GM12878 (cell line): ENCODE measurements around the gene ADGRG1. TPM values are rescaled to one million over a fixed set of nuclear protein-coding genes. Genes with fewer than 3 reads are reported as not detected.

Source experiments
- ATAC-seq: fragments of 200-7000 bp; cut with Tn5 transposase; 3 replicates; pipeline ENCODE4 v1.9.1; 2020; ENCODE audit warnings: mild to moderate bottlenecking, moderate library complexity
- BruUV-seq: library from RNA; stranded (reverse); fragments of 400-500 nt; replicated peaks from 2 replicates; lab custom pipeline; 2021; lab: Mats Ljungman, UMichigan
- CTCF ChIA-PET: fragments of 300-600 bp; sonication (Branson Sonifier 250); formaldehyde crosslinking; extraction: SDS; loops from one replicate; lab custom pipeline; 2021; ENCODE audit warnings: inconsistent platforms; lab: Yijun Ruan, JAX
- POLR2A ChIA-PET: fragments of 350-600 bp; formaldehyde crosslinking; extraction: SDS; loops from one replicate; lab custom pipeline; 2021; ENCODE audit warnings: inconsistent platforms; lab: Charles Lee
- RAD21 ChIA-PET: fragments of 300-600 bp; sonication (Branson Sonifier 250); formaldehyde crosslinking; loops from one replicate; lab custom pipeline; 2023; ENCODE audit warnings: antibody characterized with exemption; ENCODE audit not compliant: unreplicated experiment; lab: Charles Lee
- SMC1A ChIA-PET: fragments of 300-600 bp; sonication (Branson Sonifier 250); formaldehyde crosslinking; loops from one replicate; lab custom pipeline; 2023; ENCODE audit not compliant: unreplicated experiment, uncharacterized antibody; lab: Charles Lee
- DNase-seq: peaks from one replicate; pipeline ENCODE4 v3.0.0-alpha.2; 2011; ENCODE audit warnings: low read depth, low spot score
- FAIRE-seq: peaks from 3 replicates; lab custom pipeline; 2011; peaks lifted over from hg19 to GRCh38; lab: Jason Lieb, UNC
- H2AFZ ChIP-seq: 2 replicates; pipeline ENCODE4 v1.6.0; 2011; ENCODE audit warnings: low read depth, low read length, control low read depth; ENCODE audit not compliant: control insufficient read depth
- H3K27ac ChIP-seq: 2 replicates; pipeline ENCODE4 v1.5.1; 2011; ENCODE audit warnings: control low read depth; ENCODE audit not compliant: control insufficient read depth, insufficient read depth
- H3K27me3 ChIP-seq, 2 experiments: replicated peaks in 1 of 2; 2 replicates each; pipeline versions ENCODE4 v1.6.0 to v1.6.1; 2011; ENCODE audit warnings: low read length in 1 of 2; ENCODE audit not compliant: control insufficient read depth in 2 of 2, insufficient read depth in 2 of 2
- H3K36me3 ChIP-seq, 2 experiments: 2 replicates each; pipeline ENCODE4 v1.5.1; 2011; ENCODE audit warnings: low read length in 1 of 2; ENCODE audit not compliant: control insufficient read depth in 2 of 2, insufficient read depth in 2 of 2
- H3K4me1 ChIP-seq: 2 replicates; pipeline ENCODE4 v1.6.1; 2011; ENCODE audit warnings: mild to moderate bottlenecking, low read length, moderate library complexity, mixed read lengths; ENCODE audit not compliant: control insufficient read depth, insufficient read depth
- H3K4me2 ChIP-seq: 2 replicates; pipeline ENCODE4 v1.6.0; 2011; ENCODE audit warnings: control low read depth; ENCODE audit not compliant: control insufficient read depth, insufficient read depth
- H3K4me3 ChIP-seq: fragments of 200-600 bp; sonication (generic); 2 replicates; pipeline ENCODE4 v1.5.1; 2016
- H3K79me2 ChIP-seq: 2 replicates; pipeline ENCODE4 v1.6.0; 2011; ENCODE audit warnings: low read length; ENCODE audit not compliant: control insufficient read depth, insufficient read depth
- H3K9ac ChIP-seq: 2 replicates; pipeline ENCODE4 v1.8.0; 2011; ENCODE audit warnings: low read length, control low read depth, mixed read lengths; ENCODE audit not compliant: control insufficient read depth, insufficient read depth
- H3K9me3 ChIP-seq: replicated peaks from 3 replicates; pipeline ENCODE4 v1.5.1; 2011; ENCODE audit warnings: mild to moderate bottlenecking, low read length; ENCODE audit not compliant: control insufficient read depth, insufficient read depth
- H4K20me1 ChIP-seq: 2 replicates; pipeline ENCODE4 v1.6.0; 2011; ENCODE audit not compliant: control insufficient read depth, insufficient read depth
- BCL11A ChIP-seq: IDR thresholded peaks from 2 replicates; pipeline ENCODE4 v1.6.1; 2011; ENCODE audit warnings: low read depth, low read length
- BHLHE40 ChIP-seq, 2 experiments: fragments of 450-650 bp in 1 of 2; IDR thresholded peaks; 2 replicates each; pipeline ENCODE4 v1.6.1; 2011 to 2017; ENCODE audit warnings: low read depth in 2 of 2, borderline replicate concordance in 1 of 2, improper control_type of control experiment in 1 of 2, low read length in 1 of 2, mild to moderate bottlenecking in 1 of 2
- EP300 ChIP-seq, 2 experiments: fragments of 150-350 bp in 1 of 2; IDR thresholded peaks; 2 replicates each; pipeline ENCODE4 v1.6.1; 2011 to 2012; ENCODE audit warnings: low read depth in 2 of 2, low read length in 2 of 2, borderline replicate concordance in 1 of 2, improper control_type of control experiment in 1 of 2, inconsistent platforms in 1 of 2; ENCODE audit not compliant: control insufficient read depth in 1 of 2
- HCFC1 ChIP-seq: fragments of 150-350 bp; IDR thresholded peaks from 2 replicates; pipeline ENCODE4 v1.6.1; 2014; ENCODE audit warnings: low read length
- IRF4 ChIP-seq: IDR thresholded peaks from 2 replicates; pipeline ENCODE4 v1.6.1; 2011; ENCODE audit warnings: low read depth, low read length
- JUNB ChIP-seq: IDR thresholded peaks from 2 replicates; pipeline ENCODE4 v1.6.1; 2016; ENCODE audit warnings: antibody characterized with exemption, mild to moderate bottlenecking
- MTA3 ChIP-seq: IDR thresholded peaks from 2 replicates; pipeline ENCODE4 v1.6.1; 2012; ENCODE audit warnings: low read length, inconsistent platforms, borderline replicate concordance
- NFIC ChIP-seq: IDR thresholded peaks from 2 replicates; pipeline ENCODE4 v1.6.1; 2012; ENCODE audit warnings: low read depth, mild to moderate bottlenecking, inconsistent platforms, low read length, moderate library complexity
- RELA ChIP-seq: fragments of 450-650 bp; IDR thresholded peaks from 2 replicates; pipeline ENCODE4 v1.8.0; 2014; ENCODE audit warnings: borderline replicate concordance; ENCODE audit not compliant: partially characterized antibody
- TCF7 ChIP-seq: IDR thresholded peaks from 2 replicates; pipeline ENCODE4 v1.6.1; 2014; ENCODE audit warnings: antibody characterized with exemption, borderline replicate concordance
- WGBS: methylation state at CpG from one replicate; pipeline ENCODE4 v1.1.6; 2016; ENCODE audit warnings: low lambda C conversion rate; ENCODE audit not compliant: insufficient replicate concordance, insufficient coverage; ENCODE audit errors: missing lambda C conversion rate; 5-methylcytosine and 5-hydroxymethylcytosine counted together
- in situ Hi-C: fragments of 300-500 bp; cut with MboI; formaldehyde crosslinking; loops from 9 replicates; pipeline ENCODE4 v1.14.3; 2018; ENCODE audit warnings: mixed read lengths
- intact Hi-C: fragments of 100-400 bp; cut with micrococcal nuclease; formaldehyde crosslinking; loops from one replicate; pipeline ENCODE4 v1.14.2; 2022; ENCODE audit not compliant: unreplicated experiment
- polyA plus RNA-seq, 11 experiments: library from polyadenylated mRNA; depleted of rRNA in 4 of 11; unstranded in 6 of 11; stranded (reverse) in 5 of 11; fragments of >200 nt; fragmentation: Nextera tagmentation in 4 of 11; fragmentation: Illumina TruSeq in 1 of 11; extraction: Ambion mirVana in 4 of 11; extraction: Trizol in 1 of 11; gene quantifications; 1 replicate in 1 of 11; 2 replicates in 10 of 11; pipeline versions ENCODE4 v1.2.1 to v1.2.3, GENCODE V29; 2011 to 2016; ENCODE audit warnings: inconsistent platforms in 2 of 11, missing spikeins in 2 of 11, low read depth in 1 of 11
- total RNA-seq, 4 experiments: library from RNA; depleted of rRNA in 3 of 4; stranded (reverse); fragments of >200 nt in 3 of 4; fragmentation: Illumina TruSeq in 1 of 4; extraction: Trizol in 1 of 4; gene quantifications; 2 replicates each; pipeline versions ENCODE4 v1.2.1 to v1.2.3, GENCODE V29; 2013 to 2021
- TF ChIP-seq, protein P1 (sequence below): IDR thresholded peaks from 2 replicates; pipeline ENCODE4 v1.6.1; 2012; ENCODE audit warnings: improper control_type of control experiment, low read depth, low read length; ENCODE audit not compliant: insufficient replicate concordance

Gene ADGRG1
- total and polyA plus RNA-seq, 10 of the 15 experiments (the other 5 are each of a cell fraction or from before 2014, with no cell fraction given): 0.07 to 2.0 (median 0.75) TPM

DNA sequence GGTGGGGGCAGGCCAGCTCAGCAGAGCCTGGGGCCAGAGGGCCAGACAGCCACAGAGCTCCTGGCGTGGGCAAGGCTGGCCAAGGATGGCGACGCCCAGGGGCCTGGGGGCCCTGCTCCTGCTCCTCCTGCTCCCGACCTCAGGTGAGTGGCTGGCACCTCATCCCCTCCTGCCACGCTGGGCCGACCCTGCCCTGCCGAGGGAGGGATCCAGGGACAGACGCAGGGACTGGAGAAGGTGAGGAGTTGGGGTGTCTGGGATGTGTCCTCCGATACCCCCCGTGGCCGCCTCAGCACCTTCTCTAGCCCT is 39.8 kb downstream of the ADGRG1 start, which contains the start of gene ADGRG3:
TSS of gene ADGRG3 (plus strand) at position 44 of the 309 bp plus-strand sequence. CDS start at position 86, 42 bp downstream.
- ChIA-PET CTCF (no interaction called here), RAD21 (no interaction called here), SMC1A (no interaction called here), POLR2A (no interaction called here)
- ATAC-seq (no peak), FAIRE-seq (no peak), DNase-seq (no peak)
- no peak within 1 kb of the TSS for H3K27ac ChIP-seq
- WGBS: 46% methylated on average over 11 of the region's 11 CpGs
- H3K27me3 ChIP-seq: peaks cover 4 to 5% of the 10 kb centered on the region in 2 experiments
- no peaks in the 10 kb centered on the region for H3K36me3 ChIP-seq
- no peak within 1 kb of the TSS for H2AFZ ChIP-seq
- H3K79me2 ChIP-seq: no peaks in the 10 kb centered on the region
- BruUV-seq: no TSS peak
- no peak within 1 kb of the TSS for H3K4me3 ChIP-seq
- H3K9ac ChIP-seq: no peak within 1 kb of the TSS
- no peaks in the 10 kb centered on the region for H3K4me1 ChIP-seq
- intact Hi-C loops (no loop called here), in situ Hi-C loops (no loop called here)
- H3K9me3 ChIP-seq: no peaks in the 10 kb centered on the region
- no peaks in the 10 kb centered on the region for H4K20me1 ChIP-seq
- H3K4me2 ChIP-seq: no peak within 1 kb of the TSS
- TF ChIP-seq TCF7: no peak
- TF ChIP-seq, protein P1, sequence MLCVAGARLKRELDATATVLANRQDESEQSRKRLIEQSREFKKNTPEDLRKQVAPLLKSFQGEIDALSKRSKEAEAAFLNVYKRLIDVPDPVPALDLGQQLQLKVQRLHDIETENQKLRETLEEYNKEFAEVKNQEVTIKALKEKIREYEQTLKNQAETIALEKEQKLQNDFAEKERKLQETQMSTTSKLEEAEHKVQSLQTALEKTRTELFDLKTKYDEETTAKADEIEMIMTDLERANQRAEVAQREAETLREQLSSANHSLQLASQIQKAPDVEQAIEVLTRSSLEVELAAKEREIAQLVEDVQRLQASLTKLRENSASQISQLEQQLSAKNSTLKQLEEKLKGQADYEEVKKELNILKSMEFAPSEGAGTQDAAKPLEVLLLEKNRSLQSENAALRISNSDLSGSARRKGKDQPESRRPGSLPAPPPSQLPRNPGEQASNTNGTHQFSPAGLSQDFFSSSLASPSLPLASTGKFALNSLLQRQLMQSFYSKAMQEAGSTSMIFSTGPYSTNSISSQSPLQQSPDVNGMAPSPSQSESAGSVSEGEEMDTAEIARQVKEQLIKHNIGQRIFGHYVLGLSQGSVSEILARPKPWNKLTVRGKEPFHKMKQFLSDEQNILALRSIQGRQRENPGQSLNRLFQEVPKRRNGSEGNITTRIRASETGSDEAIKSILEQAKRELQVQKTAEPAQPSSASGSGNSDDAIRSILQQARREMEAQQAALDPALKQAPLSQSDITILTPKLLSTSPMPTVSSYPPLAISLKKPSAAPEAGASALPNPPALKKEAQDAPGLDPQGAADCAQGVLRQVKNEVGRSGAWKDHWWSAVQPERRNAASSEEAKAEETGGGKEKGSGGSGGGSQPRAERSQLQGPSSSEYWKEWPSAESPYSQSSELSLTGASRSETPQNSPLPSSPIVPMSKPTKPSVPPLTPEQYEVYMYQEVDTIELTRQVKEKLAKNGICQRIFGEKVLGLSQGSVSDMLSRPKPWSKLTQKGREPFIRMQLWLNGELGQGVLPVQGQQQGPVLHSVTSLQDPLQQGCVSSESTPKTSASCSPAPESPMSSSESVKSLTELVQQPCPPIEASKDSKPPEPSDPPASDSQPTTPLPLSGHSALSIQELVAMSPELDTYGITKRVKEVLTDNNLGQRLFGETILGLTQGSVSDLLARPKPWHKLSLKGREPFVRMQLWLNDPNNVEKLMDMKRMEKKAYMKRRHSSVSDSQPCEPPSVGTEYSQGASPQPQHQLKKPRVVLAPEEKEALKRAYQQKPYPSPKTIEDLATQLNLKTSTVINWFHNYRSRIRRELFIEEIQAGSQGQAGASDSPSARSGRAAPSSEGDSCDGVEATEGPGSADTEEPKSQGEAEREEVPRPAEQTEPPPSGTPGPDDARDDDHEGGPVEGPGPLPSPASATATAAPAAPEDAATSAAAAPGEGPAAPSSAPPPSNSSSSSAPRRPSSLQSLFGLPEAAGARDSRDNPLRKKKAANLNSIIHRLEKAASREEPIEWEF: no peak
- TF ChIP-seq MTA3: no peak
- TF ChIP-seq HCFC1: no peak
- TF ChIP-seq RELA: no peak
- TF ChIP-seq IRF4: no peak
- TF ChIP-seq NFIC: no peak
- TF ChIP-seq EP300 (IDR thresholded peaks at IDR 0.05; ENCODE audit: borderline replicate concordance in 1 of 2, control insufficient read depth in 1 of 2, low read depth in 2 of 2, low read length in 2 of 2): no peak
- TF ChIP-seq BCL11A: no peak
- TF ChIP-seq BHLHE40 (IDR thresholded peaks at IDR 0.05; ENCODE audit: borderline replicate concordance in 1 of 2, low read depth in 2 of 2, low read length in 1 of 2): no peak
- no peak for TF ChIP-seq JUNB
